HFF-Myc (cell line): ENCODE data around the gene KCNMB3.

Experiments used
- DNase-seq: peaks from one replicate; pipeline ENCODE4 v3.0.0-alpha.2; 2011; ENCODE audit warnings: low read depth; ENCODE audit errors: extremely low read depth
- H3K4me3 ChIP-seq: replicated peaks from 2 replicates; pipeline ENCODE4 v1.5.1; 2011; ENCODE audit warnings: low read depth, mild to moderate bottlenecking, control low read depth, low read length
- TF ChIP-seq, protein P1 (sequence below): IDR thresholded peaks from 2 replicates; pipeline ENCODE4 v1.5.1; 2012; ENCODE audit warnings: mild to moderate bottlenecking, low read depth, low read length, control low read depth; ENCODE audit errors: missing control alignments

KCNMB3 gene

DNA sequence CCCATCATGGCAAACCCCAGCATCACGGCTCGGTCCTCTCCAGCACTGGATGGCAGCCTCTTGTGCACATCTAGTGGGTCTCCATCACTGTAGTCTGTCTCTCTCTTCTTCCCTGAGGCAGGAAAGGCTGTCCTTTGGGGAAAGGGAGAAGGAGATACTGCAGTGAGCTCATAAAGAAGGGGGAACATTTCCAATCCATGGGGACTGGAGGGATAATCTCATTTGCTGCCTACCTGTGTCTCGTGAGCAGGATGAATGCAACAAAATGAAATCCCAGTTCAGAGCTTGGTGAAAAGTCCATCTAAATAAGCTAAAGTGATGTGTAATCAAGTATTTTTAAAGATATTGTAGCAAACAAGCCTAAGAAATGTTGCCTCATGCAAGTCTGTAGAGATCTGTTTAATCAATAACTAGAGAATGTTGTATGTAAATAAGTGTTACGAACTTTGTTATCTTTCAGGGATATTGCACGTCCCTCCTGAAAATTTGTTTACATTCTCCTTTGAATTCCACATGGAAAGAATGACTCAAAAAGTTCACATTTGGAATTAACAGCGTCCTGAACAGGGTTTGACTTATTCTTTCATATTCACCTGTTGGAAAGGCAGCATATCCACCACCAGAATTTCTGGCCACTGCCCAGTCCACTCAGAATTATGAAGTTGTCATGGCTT is at the start of gene KCNMB3:
Gene KCNMB3 (minus strand): TSS at position 312 of the 674 bp plus-strand sequence. CDS start 124 bp downstream, at position 188.
- TF ChIP-seq, protein P1, sequence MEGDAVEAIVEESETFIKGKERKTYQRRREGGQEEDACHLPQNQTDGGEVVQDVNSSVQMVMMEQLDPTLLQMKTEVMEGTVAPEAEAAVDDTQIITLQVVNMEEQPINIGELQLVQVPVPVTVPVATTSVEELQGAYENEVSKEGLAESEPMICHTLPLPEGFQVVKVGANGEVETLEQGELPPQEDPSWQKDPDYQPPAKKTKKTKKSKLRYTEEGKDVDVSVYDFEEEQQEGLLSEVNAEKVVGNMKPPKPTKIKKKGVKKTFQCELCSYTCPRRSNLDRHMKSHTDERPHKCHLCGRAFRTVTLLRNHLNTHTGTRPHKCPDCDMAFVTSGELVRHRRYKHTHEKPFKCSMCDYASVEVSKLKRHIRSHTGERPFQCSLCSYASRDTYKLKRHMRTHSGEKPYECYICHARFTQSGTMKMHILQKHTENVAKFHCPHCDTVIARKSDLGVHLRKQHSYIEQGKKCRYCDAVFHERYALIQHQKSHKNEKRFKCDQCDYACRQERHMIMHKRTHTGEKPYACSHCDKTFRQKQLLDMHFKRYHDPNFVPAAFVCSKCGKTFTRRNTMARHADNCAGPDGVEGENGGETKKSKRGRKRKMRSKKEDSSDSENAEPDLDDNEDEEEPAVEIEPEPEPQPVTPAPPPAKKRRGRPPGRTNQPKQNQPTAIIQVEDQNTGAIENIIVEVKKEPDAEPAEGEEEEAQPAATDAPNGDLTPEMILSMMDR: no peak
- no peak for DNase-seq
- no peak within 1 kb of the TSS for H3K4me3 ChIP-seq

DNA sequence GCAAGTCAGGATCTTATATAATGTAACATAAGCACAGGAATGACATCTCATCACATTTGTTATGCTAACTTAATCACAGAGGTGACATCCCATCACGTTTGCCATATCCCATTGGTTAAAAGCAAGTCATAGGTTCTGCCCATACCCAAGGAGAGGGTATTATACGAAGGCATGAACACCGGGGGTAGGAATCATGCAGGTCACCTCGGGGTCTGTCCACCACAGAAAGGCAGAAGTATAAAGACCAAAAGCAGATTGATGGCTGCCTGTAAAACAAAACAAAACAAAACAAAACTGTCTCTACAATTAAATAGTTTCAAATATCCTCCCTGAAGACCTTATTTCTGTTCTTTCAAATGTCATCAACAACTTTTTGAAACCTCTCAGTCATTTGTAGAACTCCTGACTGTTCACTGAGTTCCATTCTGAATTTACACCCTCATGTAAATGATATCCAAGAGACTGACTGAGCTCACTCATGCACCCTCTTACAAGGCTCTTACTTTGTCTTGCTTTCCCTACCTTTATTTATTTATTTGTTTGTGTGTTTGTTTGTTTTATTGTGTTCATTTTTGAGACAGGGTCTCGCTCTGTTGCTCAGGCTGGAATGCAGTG is 49.2 kb upstream of the KCNMB3 start:
- DNase-seq: no peak
- no peak overlapping the region for H3K4me3 ChIP-seq
- TF ChIP-seq, protein P1: no peak

- no peak overlapping the region for H3K4me3 ChIP-seq
- TF ChIP-seq, protein P1: no peak
- DNase-seq: no peak
Observed at GRCh38 chr3:179299316-179299715, 48.4 kb upstream of the KCNMB3 start.

DNA sequence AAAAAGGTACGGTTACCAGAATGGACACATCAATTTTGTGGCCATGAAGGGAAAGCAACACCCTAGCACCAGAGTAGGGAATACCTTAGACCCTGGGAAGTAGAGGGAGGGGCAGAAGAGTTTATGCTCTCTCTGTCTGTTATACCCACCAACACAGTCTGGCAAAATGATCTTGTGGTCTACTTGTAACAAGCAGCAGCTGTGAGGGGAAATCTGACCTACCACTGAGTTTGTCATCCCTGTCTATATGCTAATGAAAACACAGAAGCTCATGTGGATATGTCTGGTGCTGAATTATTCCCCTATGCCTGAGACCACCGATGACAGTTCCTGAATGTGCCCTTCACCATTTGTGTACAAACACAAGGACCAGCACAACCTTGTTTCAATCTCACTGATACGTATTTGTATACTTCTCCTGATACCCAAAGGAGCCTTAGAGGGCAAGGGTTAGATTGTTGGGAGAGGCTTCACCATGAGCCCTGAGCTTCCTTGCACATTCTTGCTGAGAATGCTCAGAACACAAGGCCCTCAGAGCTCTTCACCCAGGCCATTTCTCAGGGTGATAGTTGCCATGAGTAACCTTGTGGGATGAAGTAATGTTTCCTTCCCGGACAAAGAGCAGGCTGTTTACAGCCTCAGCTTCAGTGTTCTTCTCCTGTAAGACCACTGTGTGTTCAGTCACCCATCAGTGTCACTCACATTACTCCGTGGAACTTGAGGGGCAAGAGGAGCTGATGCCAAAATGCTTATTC is 47.2 kb upstream of the KCNMB3 start:
- TF ChIP-seq, protein P1: no peak
- no peak for DNase-seq
- H3K4me3 ChIP-seq: no peak overlapping the region

GRCh38 chr3:179292450-179292849 is 41.5 kb upstream of the KCNMB3 start:
- peak; percentile 15 for DNase-seq
- no peak overlapping the region for H3K4me3 ChIP-seq
- TF ChIP-seq, protein P1: no peak

GRCh38 chr3:179289295-179289694 is 38.4 kb upstream of the KCNMB3 start:
- DNase-seq: no peak
- TF ChIP-seq, protein P1: no peak
- H3K4me3 ChIP-seq: no peak overlapping the region
